T follicular helper cell (primary cell): Measurements from ENCODE around the gene FLT4.
"Not testable (repeated sequence)": the region's sequence is repeated elsewhere in the genome, so short reads cannot be mapped to it uniquely, and the experiment has no call there.

Experiments used
- DNase-seq: peaks from one replicate; pipeline ENCODE4 v3.0.0-alpha.2; 2020; ENCODE audit warnings: low read depth

FLT4 gene

DNA sequence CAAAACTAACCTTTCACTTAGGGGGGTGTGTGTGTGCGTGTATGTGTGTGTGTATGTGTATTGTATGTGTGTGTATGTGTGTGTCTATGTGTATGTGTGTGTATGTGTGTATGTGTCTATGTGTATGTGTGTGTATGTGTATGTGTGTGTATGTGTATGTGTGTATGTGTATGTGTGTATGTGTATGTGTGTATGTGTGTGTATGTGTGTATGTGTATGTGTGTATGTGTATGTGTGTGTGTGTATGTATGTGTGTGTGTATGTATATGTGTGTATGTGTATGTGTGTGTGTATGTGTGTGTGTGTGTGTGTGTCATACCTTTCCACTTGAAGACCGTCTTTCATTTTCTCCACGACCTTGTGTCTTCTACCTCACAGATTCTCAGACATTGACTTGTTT is 20.8 kb upstream of the FLT4 start:
- no peak for DNase-seq

DNA sequence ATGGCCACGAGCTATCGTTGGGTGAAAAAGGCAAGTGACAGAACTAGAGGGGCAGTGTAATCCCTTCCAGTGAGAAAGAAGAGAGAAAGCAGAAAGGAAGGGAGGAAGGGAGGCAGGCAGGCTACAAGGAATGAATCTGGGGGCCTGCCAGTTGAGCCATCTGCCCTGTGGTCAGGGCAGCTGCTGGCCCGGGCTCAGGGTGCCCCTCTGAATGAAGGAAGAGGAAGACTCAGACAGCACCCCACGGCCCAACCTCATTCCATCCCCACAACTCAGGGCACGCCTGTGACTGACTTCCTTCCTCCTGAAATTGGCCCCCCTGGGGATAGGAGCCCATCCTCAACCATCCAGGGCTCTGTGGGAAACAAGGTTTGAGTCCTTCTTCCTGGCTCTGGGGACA is 20.3 kb upstream of the FLT4 start:
- no peak for DNase-seq

DNA sequence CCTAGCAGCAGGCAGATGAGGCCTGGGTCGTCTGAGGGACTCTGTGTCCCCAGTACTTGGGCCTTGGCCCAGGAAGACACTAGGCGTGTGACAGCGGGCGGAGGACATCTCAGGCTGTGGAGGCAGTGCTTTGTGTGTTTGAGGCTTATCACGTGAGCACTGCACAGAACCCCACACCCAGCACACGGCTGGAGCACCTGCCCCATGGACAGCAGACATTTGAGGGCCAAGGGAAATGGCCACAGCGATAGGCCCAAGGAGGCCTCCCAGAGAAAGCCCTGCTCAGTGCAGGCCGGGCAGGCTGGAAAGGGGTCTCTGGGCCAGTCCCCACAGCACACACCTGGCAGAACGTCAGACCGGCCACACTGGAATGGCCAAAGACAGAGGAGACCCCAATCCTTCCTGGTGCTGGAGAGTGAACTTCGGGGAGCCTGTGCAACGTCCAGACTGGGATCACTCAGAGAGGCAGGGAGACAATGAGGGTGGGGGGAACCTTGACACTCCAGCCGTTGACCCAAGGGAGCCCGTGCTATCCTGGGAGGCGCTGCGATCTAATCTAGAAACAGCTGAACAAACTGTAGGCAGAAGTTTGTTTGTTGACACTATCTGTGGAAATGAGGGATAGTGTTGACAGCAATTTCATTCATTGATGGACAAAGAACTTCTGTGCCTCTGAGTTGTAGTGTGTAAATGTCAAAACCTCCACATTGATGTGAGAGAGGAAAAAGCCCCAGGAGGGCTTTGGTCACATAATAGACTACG is 19.6 kb upstream of the FLT4 start:
- no peak for DNase-seq

DNA sequence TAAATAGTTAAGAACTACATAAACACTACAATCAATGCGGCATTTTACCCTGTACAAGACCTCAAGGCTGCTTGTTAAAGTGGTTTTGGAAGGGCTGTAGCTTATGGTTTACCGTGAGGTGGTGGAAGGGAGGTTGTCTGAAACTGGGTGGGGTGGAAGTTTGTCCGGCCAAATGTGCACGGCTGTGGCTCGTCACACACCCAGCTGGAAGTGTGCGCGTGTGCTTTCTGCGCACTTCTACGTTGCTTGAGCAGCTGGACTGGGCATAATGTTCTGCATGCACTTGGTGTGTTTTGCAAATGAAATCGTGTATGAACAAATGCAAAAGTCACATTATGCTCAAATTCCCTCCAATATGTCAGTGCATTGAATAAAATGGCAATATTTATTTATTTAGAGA is 17.4 kb upstream of the FLT4 start:
- DNase-seq: no peak

DNA sequence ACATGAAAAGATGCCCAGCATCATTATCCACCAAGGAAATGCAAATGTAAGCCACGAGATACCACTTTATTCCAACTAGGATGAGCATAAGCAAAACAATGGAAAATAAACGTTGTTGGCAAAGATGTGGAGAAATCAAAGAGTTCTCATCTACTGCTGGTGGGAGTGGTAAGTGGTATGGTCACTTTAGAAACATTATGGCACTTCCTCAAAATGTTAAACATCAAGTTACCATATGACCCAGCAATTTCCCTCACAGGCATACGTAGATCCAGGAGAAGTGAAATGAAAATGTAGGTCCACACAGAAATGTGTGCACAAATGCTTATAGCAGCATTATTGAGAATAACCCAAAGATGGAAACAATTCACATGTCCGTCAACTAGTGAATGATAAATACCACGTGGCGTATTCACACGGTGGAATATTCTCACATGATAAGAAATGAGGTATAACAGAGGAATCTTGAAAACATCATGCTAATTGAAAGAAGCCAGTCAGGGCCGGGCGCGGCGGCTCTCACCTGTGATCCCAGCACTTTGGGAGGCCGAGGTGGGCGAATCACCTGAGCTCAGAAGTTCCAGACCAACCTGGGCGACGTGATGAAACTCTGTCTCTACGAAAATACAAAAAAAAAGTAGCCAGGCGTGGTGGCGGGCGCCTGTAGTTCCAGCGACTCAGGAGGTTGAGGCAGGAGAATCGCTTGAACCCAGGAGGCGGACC is 16.4 kb upstream of the FLT4 start:
- DNase-seq: no peak

DNA sequence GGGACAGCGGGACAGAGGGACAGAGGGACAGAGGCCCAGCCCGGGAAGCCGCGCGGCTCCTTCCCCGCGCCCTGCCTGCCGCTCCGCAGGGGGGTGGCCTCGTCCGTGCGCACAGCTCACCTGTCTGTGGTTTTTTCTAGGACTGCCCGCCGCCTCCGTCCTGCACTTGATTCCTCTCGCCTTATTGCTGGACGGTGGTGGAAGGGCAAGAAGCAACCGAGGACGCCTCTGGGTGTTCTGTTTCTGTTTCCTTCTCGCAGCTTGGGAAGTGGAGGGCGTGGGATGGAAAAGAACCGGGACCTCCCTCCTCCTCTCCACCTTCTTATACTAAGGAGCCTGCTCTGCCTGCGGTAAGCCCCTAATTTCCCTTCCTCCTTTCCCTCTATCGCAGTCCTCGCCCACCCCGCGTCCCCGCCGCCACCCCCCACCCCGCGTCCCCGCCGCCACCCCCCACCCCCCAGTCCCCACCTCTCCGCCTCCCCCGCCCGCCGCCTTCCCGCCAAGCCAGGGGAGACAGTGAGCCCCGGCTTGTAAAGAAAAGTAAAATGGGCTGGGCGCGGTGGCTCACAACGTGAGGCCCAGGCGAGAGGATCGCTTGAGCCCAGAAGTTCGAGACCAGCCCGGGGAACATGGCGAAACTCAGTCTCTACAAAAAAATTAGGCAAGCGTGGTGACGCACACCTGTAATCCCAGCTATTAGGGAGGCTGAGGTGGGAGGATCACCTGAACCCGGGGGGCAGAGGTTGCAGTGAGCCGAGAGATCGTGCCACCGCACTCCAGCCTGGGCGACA is 9.6 kb upstream of the FLT4 start:
- no peak for DNase-seq

DNA sequence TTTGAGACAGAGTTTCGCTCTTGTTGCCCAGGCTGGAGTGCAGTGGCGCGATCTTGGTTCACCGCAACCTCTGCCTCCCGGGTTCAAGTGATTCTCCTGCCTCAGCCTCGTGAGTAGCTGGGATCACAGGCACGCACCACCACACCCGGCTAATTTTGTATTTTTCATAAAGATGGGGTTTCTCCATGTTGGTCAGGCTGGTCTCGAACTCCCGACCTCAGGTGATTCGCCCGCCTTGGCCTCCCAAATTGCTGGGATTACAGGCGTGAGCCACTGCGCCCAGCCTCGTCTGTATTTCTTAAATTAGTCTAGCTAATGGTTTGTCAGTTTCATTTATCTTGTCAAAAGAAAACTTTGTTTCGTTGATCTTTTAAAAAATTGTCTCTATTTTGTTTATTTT is 5.8 kb upstream of the FLT4 start:
- not testable (repeated sequence) for DNase-seq

DNA sequence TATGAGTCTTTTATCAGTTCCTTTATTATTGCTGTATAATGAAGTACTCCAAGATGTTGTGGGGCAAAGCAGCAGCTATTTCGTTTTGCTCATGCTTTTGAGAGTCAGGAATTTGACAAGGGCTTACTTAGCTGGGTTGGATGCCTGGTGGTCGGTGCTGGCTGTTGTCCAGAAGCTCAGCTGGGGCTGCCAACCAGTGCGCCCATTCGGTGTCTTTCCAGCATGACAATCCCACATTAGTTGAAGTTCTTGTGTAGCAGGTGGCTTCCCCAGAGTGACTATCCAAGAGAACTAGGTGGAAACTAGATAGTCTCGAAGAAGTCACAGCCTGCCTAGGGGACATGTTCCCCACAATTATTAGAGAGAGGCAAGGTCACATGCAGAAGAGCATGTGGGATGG is 3.4 kb upstream of the FLT4 start:
- DNase-seq: no peak

DNA sequence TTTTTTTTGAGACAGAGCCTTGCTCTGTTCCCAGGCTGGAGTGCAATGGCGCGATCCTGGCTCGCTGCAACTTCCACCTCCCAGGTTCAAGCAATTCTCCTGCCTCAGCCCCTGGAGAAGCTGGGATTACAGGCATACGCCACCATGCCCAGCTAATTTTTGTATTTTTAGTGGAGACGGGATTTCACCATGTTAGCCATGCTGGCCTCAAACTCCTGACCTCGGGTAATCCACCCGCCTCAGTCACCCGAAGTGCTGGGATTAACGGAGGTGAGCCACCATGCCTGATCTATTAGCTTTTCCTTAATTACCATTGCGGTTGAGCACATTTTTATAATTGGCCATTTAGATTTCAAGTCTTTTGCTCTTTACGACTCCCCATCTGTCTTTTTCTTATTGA is 2.9 kb upstream of the FLT4 start:
- DNase-seq: no peak

DNA sequence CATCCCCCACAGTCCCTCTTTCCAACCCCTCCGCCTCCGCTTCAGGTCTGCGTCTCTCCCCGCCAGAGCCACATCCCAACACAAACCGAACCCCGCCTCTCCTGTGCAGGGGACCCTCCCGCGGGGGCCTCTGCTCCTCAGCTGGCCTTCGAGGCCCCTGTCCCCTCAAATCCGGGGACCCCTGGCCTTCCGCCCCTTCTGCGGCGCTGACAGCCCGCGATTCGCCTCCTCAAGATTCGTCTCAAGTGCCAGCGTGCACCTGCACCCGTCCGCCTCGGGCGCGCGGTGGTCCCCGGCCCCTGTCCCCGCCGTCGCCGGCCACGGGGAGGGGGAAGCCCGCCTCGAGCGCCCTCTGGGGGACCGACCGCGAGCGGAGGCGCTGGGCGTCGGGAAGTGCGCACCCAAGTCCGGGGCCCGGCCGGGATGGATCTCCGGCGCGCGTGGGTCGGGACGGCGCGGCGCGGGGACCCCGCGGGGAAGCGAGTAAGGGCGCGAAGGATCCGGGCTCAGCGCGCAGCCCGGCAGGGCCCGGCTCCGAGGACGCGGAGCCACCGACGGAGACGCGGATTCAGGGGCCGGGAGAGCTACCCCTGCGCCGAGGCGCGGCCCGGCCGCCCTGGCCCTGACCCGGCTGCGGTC is 623 bp downstream of the FLT4 start:
- DNase-seq: no peak

DNA sequence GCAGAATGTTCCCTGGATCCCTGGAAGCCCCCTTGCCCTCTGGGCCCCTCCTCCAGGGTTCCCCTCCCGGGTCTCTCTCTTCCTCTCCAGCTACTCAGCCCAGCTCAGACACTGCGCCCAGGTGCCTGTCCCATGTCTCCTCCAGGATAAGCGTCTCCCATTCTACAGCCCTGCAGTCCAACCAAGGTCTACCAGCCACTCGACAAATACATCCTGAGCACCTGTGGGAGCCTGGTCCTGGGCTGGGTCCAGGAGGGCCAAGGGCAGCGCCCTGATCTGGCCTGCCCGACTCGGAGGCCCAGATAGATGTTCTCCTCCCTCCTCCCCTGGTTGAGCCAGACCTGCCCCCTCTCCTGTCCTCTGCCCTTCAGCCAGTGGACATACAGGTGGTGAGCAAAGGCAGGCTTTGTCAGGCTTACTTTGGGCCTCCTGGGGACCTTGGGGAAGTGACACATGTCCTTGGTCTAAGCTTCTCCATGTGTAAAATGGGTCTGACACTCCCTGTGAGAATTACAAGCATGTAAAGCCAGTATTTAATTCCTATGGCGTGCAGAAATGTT is 1.4 kb downstream of the FLT4 start:
- no peak for DNase-seq

DNA sequence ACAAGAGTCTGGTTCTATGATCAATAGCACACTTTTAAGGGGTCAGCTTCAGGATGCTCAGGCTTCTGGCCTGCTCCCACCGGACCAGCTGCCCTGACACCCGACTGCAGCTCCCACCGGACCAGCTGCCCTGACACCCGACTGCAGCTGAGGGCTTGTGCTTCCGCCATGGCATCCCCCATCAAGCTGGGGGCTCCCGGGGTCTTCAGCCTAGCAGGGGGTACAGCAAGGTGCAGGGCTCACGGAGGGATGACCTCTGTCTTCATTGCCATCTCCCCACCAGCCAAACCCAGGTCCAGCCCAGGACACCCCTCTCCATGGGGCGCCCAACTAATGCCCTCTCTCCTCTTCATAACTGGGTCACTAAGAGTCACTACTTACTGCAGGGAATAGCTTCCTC is 1.9 kb downstream of the FLT4 start:
- DNase-seq: no peak

DNA sequence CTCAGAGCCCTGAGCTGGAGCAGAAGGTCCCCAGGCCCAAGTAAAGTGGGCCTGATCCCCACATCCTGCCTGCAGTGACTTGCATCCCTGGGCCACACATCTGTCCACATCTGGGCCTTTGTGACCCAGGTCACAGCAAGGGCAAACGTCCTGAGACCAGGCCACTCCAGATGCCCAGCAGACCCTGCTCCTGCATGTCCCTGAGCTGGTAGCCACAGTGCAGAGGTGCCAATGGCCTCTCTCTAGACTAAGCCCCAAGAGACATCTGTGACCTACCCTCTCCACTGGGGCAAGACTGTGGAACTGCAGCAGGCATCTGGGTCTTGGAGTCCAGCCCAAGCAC is 2.5 kb downstream of the FLT4 start:
- no peak for DNase-seq

DNA sequence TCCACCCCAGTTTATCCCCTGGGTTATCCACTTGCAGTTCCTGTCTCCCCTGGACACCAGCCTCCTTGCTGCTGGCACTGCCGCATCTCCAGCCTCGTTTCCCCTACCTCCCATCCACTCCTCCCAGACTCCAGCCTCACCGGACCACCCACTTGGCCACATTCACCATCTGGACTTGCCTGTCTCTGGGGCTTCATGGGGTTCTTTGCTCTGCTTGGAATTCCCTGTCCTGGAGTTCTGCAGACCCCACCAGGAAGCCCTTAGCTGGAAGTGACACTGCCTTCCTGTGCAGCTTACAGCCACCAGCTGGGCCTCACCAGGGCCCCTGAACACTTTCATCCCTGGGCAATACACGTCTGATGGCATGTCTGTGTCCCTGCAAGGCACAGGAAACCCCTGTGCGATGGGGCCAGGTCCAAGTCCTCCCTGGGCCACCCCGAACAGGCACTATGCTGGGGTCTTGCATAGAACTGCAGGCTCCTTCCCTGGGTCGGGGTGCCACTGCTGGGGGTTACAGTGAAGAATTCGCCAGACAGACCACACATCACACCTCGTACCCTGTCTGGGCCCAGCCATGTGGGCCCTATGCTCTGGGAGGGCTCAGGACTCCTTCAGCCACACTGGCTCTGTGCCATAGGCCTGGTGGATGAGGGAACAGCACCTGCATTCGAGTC is 3.0 kb downstream of the FLT4 start:
- DNase-seq: no peak

DNA sequence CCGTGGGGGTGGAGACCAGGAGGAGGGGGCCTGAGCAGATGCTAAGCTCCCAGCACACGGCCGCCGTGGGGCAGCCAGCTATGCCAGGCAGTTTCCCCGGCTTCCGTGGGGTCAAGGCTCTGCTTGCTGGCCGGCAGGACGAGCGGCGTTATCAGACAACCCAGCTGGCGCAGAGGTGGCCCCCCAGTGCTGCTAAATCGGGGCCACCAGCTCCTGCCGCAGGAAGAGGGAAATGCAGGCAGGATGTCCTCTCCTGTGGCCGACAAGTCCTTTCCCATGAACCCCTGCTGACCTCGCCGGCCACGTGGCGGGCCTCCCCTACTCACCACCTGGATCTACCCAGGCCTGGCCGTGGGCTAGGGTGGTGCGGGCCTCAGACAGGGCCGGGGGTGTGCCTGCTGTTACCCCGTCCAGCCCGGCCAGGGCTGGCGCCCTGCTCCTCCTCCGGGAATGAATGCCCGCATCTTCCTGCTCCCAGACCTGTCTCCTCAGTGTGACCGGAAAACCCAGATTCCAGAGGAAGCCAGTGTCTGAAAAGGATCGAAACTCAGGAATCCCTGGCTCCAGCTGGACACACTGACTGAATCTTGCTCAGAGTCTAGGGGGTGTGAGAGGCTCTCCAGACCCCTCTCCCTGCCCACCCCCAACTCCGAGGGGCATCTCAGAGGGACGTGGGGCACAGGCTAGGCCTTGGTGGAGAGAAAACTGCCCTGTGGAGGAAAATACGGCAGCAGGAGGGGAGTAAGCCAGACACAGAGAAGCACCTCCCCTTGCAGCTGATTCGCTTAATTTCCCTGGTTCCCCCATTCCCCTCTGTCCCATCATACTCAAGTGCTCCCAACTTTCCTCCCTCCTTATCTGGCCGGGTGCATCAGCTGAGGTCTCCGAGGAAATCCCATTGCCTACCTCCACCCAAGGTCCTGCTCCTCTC is 3.9 kb downstream of the FLT4 start:
- no peak for DNase-seq

DNA sequence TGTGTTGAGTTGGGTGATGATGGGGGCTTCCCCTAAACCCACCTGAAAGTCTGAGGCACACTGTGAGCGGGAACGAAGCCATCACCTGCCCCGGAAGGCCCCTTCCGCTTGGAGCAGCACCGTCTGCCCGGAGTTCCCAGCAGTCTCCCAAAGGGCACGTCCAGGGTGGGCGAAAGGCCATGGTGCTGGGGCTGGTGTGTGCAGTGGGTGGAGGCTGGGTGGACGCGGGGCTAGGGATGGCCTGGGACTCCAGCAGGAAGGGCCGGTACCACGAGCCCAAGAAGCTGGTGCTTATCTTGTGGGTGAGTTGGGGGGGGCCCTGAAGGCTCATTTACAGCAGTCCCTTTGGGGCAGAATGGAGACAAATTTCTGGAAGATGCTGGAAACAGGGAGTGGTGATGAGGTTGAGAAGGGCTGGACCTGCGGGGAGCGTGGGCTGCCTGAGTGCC is 4.6 kb downstream of the FLT4 start:
- DNase-seq: no peak

DNA sequence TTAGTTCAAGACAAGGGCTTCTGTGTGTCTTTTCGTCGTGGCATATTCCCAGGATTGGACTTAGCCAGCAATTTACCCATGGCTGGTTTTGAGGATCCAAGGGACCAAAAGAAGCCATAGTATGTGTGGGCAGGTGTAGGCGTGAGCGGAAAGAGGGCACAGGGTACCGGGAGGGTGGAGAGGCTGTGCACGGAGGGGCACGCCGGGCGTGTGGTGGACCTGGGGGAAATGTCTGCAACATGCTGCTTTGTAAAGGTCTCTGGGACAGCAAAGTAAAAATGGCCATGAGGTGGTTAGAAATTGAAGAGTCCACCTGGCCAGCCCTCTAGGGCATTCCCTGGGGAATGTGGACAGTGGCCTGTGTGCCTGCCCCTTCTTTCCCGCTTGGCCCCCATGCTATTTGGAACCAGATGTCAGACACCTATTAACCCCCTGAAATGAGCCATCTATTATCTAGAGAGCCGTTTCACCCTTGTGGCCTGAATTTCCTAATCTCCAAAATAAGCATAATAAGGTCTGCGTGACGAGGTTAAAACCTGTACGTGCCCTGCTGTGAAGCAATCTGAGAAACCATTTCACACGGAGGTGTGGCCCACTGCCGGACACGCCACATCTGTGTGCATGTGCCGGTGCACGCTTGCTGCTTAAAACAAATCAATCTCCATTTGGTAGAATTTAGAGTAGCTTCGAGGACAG is 5.1 kb downstream of the FLT4 start:
- DNase-seq: no peak

DNA sequence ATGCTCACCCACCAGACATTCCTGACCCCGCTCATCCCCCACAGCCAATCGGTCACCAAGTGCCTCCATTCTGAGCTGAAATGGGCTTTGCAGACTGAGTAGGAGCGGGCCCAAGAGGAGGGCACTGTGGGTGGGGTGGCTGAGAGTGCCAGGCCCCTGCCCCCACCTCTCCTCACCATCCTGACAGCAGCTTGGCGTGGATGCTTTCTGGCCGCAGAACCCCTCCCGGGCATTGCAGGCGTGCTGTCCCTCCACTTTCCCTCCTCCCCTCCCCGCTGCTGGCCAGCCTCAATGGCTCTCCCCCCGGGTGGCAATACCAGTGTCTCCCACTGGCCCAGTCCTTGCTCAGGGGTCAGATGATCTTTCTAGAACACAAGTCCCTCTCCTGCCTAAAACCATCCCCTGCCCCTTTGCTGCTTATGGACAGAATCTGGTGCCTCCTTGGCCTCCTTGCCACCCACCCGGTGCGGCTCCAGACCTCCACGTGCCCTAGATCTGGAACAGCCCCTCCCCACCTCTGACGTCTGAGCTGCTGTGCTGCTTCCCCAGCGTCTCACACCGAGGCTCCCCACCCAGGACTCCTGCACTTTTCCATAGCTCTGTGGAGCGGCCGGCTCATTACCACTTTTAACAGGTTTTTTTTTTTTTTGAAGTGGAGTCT is 6.1 kb downstream of the FLT4 start:
- DNase-seq: no peak

DNA sequence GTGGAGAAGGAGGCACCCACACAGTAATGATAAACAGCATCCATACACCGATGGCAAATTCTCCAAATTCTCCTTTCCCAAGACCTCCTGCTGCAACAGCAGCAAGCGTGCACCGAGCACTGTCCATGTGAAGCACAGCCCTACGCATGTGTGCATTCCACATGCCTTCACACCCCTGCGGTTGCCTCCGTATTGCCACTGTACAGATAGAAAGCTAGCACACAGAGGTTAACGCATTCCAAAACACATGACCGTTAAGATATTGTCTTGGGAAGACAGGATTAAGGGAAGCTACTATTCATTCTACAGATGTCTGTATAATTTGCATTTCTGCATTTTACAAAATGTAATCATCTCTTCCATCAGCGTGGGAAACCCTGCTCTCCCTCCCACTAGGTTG is 6.6 kb downstream of the FLT4 start:
- DNase-seq: no peak
